Measurements from ENCODE around the gene EIF4B.
"Not testable (repeated sequence)": the region's sequence is repeated elsewhere in the genome, so short reads cannot be mapped to it uniquely, and the experiment has no call there.

Gene EIF4B

GRCh38 chr12:52992699-52993557 lies 13.3 kb upstream of the EIF4B start:
- no peak for DNase-seq

GRCh38 chr12:52993558-52993869 lies 12.7 kb upstream of the EIF4B start:
- no peak for DNase-seq

GRCh38 chr12:53004178-53004577 lies 2.1 kb upstream of the EIF4B start:
- DNase-seq = no peak

- no peak for DNase-seq
Measured at GRCh38 chr12:53004582-53004981, 1.7 kb upstream of the EIF4B start.

- peak in 11 of 58 donors; percentile 2 to 40 (median 14) for DNase-seq
Measured at GRCh38 chr12:53005215-53005985, 856 bp upstream of the EIF4B start.

- peak in 56 of 58 donors; percentile 14 to 80 (median 56) for DNase-seq
Measured at GRCh38 chr12:53006810-53007309, 604 bp downstream of the EIF4B start.

GRCh38 chr12:53007343-53007742 lies 1.1 kb downstream of the EIF4B start:
- DNase-seq = no peak

- DNase-seq = not testable (repeated sequence)
Measured at GRCh38 chr12:53008760-53009159, 2.5 kb downstream of the EIF4B start.

GRCh38 chr12:53010955-53011354 lies 4.7 kb downstream of the EIF4B start:
- DNase-seq = no peak

- DNase-seq = no peak
Measured at GRCh38 chr12:53011889-53012288, 5.6 kb downstream of the EIF4B start.

GRCh38 chr12:53012928-53013327 lies 6.7 kb downstream of the EIF4B start:
- DNase-seq = no peak

GRCh38 chr12:53014709-53015108 lies 8.5 kb downstream of the EIF4B start:
- no peak for DNase-seq

GRCh38 chr12:53025250-53025649 lies 19.0 kb downstream of the EIF4B start:
- no peak for DNase-seq

GRCh38 chr12:53027014-53027413 lies 20.8 kb downstream of the EIF4B start:
- not testable (repeated sequence) for DNase-seq

- no peak for DNase-seq
Measured at GRCh38 chr12:53031616-53032015, 25.4 kb downstream of the EIF4B start.

GRCh38 chr12:53033832-53034231 lies 27.6 kb downstream of the EIF4B start:
- not testable (repeated sequence) for DNase-seq

GRCh38 chr12:53034459-53034858 lies 28.2 kb downstream of the EIF4B start:
- no peak for DNase-seq

- no peak for DNase-seq
Measured at GRCh38 chr12:53036802-53037201, 30.5 kb downstream of the EIF4B start.

GRCh38 chr12:53039851-53040250 lies 33.6 kb downstream of the EIF4B start:
- no peak for DNase-seq

GRCh38 chr12:53042607-53043454 lies 36.6 kb downstream of the EIF4B start:
- peak in 1 of 58 donors; percentile 33 for DNase-seq

- DNase-seq = peak in 31 of 58 donors; percentile 21 to 77 (median 52)
Measured at GRCh38 chr12:53044052-53044581, 37.9 kb downstream of the EIF4B start.
